ENCODE results near the gene ANKRD44. TPM values are rescaled to one million over a fixed set of nuclear protein-coding genes. Genes with fewer than 3 reads are reported as not detected.

ANKRD44 gene
- total RNA-seq, 1 donor from 2014 or later = 11.2 TPM

DNA sequence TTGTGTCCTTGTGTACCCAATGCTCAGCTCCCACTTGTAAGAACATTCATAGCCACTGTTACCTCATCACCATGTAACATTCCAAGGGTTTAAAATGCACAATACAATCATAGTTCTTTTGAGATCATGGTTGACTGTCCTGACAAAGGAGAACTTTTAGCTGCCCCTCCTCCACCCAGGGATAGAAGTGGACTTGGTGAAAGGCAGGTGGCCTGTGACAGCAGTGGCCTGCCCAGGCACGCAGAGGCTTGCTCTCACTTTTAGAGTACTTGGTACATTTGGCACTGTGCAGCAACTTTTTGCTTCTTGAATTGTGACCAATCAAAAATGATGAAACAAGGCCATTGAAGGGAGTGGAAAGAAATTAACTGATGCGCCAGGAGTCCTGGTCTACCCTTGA, 108.7 kb downstream of the ANKRD44 start:
- H3K9me3 Mint-ChIP-seq = peaks cover 5% of the 10 kb centered on the region
- H3K36me3 Mint-ChIP-seq (ENCODE audit: low read depth) = no peaks in the 10 kb centered on the region
- DNase-seq (ENCODE audit: low read depth, low spot score) = no peak
- H3K4me1 Mint-ChIP-seq = peaks cover 7% of the 10 kb centered on the region
- TF ChIP-seq, protein P1, sequence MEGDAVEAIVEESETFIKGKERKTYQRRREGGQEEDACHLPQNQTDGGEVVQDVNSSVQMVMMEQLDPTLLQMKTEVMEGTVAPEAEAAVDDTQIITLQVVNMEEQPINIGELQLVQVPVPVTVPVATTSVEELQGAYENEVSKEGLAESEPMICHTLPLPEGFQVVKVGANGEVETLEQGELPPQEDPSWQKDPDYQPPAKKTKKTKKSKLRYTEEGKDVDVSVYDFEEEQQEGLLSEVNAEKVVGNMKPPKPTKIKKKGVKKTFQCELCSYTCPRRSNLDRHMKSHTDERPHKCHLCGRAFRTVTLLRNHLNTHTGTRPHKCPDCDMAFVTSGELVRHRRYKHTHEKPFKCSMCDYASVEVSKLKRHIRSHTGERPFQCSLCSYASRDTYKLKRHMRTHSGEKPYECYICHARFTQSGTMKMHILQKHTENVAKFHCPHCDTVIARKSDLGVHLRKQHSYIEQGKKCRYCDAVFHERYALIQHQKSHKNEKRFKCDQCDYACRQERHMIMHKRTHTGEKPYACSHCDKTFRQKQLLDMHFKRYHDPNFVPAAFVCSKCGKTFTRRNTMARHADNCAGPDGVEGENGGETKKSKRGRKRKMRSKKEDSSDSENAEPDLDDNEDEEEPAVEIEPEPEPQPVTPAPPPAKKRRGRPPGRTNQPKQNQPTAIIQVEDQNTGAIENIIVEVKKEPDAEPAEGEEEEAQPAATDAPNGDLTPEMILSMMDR (conservative IDR thresholded peaks at IDR 0.05) = no peak
- no peak overlapping the region for H3K27ac Mint-ChIP-seq (ENCODE audit: unreplicated experiment)
- H3K27me3 Mint-ChIP-seq (ENCODE audit: low read depth) = no peaks in the 10 kb centered on the region
- no peak overlapping the region for H3K4me3 Mint-ChIP-seq

DNA sequence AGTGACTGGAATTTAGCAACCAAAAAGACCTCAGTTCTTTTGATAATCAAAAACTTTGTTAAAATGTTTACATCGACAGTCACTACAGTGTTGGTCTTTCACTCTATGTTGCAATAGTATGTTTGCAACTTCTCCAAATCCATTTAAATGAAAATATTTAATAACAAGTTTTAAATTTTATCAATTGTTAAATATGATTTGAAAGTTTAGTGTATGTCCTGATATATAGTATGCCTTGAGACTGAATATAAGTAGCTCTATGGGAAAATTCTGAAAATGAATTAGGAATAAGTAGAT, 109.9 kb downstream of the ANKRD44 start:
- TF ChIP-seq, protein P1 (conservative IDR thresholded peaks at IDR 0.05) = no peak
- DNase-seq (ENCODE audit: low read depth, low spot score) = no peak
- Mint-ChIP-seq H3K9me3 (peaks cover 5% of the 10 kb centered on the region), H3K27me3 (ENCODE audit: low read depth) (no peaks in the 10 kb centered on the region), H3K4me1 (peaks cover 2% of the 10 kb centered on the region), H3K36me3 (ENCODE audit: low read depth) (no peaks in the 10 kb centered on the region), H3K27ac (ENCODE audit: unreplicated experiment) (no peak overlapping the region), H3K4me3 (no peak overlapping the region)

DNA sequence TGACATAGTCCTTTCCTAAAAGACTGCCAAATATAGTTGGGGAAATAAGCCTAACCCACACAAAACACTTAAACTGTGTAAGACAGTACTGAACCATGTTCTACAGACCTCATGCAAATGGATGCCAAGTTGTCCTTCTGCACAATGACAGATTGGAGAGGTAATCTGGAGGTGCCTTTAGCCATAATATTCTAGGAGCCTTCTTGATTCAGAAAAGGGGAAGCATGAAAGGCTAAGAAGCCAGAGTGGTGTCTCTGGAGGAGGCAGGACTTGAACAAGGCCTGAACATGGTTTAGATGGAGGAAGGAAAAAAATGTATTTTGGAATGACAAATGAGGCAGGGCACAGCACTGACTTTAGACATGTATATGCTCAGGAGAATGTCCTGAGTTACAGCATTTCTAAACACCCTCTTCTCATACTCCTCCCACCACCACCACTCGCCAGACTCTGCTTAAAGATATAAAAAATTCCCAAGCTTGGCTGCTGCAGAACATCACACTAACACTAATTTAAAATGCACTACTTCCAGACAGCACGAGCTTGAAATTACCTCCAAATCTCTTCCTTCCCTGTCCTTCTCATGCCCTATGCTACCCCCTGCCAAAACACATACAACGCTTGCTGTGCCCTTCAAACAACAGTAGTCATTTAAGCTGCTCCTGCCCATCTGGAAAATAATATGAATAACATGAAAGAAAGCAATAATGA, 110.4 kb downstream of the ANKRD44 start:
- H3K36me3 Mint-ChIP-seq (ENCODE audit: low read depth) = no peaks in the 10 kb centered on the region
- H3K27ac Mint-ChIP-seq (ENCODE audit: unreplicated experiment) = no peak overlapping the region
- TF ChIP-seq, protein P1 (conservative IDR thresholded peaks at IDR 0.05) = no peak
- no peaks in the 10 kb centered on the region for H3K27me3 Mint-ChIP-seq (ENCODE audit: low read depth)
- H3K4me1 Mint-ChIP-seq = no peaks in the 10 kb centered on the region
- H3K9me3 Mint-ChIP-seq = peaks cover 5% of the 10 kb centered on the region
- no peak overlapping the region for H3K4me3 Mint-ChIP-seq
- no peak for DNase-seq (ENCODE audit: low read depth, low spot score)

DNA sequence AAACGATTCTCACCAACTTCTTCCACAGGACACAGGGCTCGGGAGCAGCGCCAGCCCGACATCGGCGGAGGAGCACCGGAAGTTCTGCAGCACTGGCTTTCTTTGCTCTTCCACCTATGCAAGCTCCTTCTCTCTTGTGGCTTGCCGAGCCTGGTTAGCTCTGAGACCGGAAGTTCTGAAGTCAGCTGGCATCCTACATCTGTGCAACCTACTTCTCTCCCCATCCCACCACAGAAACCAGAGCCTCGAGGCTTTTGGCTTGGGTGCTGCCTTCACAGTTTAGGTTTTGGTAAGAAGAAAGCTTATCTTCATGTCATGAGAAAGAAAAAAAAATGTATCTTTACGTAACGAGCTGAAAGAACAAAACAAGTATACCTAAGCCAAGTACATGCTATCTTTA, 111.7 kb downstream of the ANKRD44 start:
- H3K4me3 Mint-ChIP-seq = no peak overlapping the region
- no peaks in the 10 kb centered on the region for H3K27me3 Mint-ChIP-seq (ENCODE audit: low read depth)
- TF ChIP-seq, protein P1 (conservative IDR thresholded peaks at IDR 0.05) = no peak
- DNase-seq (ENCODE audit: low read depth, low spot score) = no peak
- H3K4me1 Mint-ChIP-seq = no peaks in the 10 kb centered on the region
- peaks cover 5% of the 10 kb centered on the region for H3K9me3 Mint-ChIP-seq
- no peak overlapping the region for H3K27ac Mint-ChIP-seq (ENCODE audit: unreplicated experiment)
- no peaks in the 10 kb centered on the region for H3K36me3 Mint-ChIP-seq (ENCODE audit: low read depth)

DNA sequence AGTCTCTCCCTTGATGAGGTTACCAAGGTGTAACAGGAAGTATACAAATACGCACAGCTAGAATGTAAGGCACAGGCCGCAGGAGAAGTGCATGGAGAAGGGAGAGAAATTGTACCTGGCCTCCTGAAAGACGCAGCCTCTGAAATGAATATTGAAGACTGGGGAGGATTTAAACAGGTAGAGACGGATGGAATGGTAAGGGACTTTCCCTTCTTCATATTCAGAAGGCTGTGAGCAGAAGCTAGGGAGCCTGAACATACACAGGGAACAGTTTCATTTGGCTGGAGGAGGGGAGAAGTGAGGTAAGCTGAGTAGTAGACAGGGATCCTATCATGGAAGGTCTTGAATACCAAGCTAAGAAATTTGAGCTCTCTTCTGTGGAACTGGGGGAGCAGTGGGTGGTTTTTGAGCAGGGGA, 112.7 kb downstream of the ANKRD44 start:
- Mint-ChIP-seq H3K9me3 (no peaks in the 10 kb centered on the region), H3K4me1 (no peaks in the 10 kb centered on the region), H3K27ac (ENCODE audit: unreplicated experiment) (no peak overlapping the region), H3K27me3 (ENCODE audit: low read depth) (no peaks in the 10 kb centered on the region), H3K36me3 (ENCODE audit: low read depth) (no peaks in the 10 kb centered on the region), H3K4me3 (no peak overlapping the region)
- no peak for DNase-seq (ENCODE audit: low read depth, low spot score)
- TF ChIP-seq, protein P1 (conservative IDR thresholded peaks at IDR 0.05) = no peak

Data from neural crest cell (in vitro differentiated cells).